Measurements from ENCODE around the gene FBXO28.

FBXO28 gene

DNA sequence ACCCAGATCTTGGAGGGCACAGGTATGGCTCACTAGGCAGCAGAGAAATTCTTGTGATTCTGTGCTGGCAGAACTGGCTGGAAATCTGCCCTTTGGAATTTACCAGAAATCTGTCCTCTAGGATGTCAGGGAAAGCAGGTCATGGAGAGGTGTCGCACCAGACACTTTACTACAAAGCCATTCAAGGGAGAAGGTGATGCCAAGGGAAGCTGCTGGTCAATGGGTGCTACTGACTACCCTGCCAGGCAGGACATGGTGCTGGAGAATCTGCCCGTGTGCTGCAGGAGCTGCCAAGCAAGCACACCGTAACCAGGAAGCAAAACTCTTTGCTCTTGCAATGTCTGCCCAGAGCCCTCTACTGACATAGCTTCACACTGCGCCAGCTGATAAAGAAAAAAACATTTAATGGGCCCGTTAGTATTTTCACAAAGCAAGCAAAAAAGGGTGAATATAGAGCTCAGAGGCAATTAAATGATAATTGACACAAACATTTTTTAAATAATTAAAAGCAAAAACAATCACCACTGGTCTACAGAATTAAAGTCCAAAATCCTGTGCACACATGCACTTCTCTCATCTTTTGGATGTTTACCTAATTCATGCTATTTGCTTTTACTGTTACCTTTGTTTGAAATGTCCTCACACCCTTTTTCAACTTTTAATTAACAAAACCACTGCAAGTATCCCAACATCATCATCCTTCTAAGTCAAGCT is 7.2 kb upstream of the FBXO28 start:
- H3K27ac ChIP-seq: no peak overlapping the region
- no peaks in the 10 kb centered on the region for H3K9me3 ChIP-seq (ENCODE audit: low read depth, low read length)
- H3K9ac ChIP-seq (ENCODE audit: insufficient read length): no peak overlapping the region
- no peaks in the 10 kb centered on the region for H3K36me3 ChIP-seq (ENCODE audit: insufficient read depth, low read length)
- DNase-seq (ENCODE audit: low read depth, low spot score): no peak
- H3K4me3 ChIP-seq: no peak overlapping the region
- TF ChIP-seq EZH2 (IDR thresholded peaks at IDR 0.05): no peak
- TF ChIP-seq FOXP2 (optimal IDR thresholded peaks at IDR 0.05; ENCODE audit: control extremely low read depth, extremely low read length, insufficient read depth): no peak
- no peak for TF ChIP-seq POLR2AphosphoS5 (IDR thresholded peaks at IDR 0.05; ENCODE audit: borderline replicate concordance, low read depth, low read length)

DNA sequence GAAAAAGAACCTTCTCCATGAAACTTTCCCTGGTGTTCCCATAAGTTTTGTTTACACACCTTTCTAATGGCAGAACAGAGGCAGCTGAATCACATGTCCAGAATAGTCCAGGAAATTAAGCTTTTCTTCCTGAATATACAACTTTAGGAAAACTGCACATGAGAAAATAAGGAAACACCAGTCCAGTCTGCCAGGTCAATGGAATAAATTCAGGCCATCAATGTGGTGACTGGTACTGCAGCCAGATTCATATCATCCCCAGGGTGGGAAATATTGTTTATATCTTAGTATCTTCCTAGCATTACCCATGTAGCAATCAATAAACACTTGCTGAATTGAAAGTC is 6.7 kb upstream of the FBXO28 start:
- Histone ChIP-seq H3K27ac (no peak overlapping the region), H3K9me3 (ENCODE audit: low read depth, low read length) (no peaks in the 10 kb centered on the region), H3K9ac (ENCODE audit: insufficient read length) (no peak overlapping the region), H3K36me3 (ENCODE audit: insufficient read depth, low read length) (no peaks in the 10 kb centered on the region), H3K4me3 (no peak overlapping the region)
- no peak for DNase-seq (ENCODE audit: low read depth, low spot score)
- TF ChIP-seq FOXP2 (optimal IDR thresholded peaks at IDR 0.05; ENCODE audit: control extremely low read depth, extremely low read length, insufficient read depth): no peak
- TF ChIP-seq EZH2 (IDR thresholded peaks at IDR 0.05): no peak
- no peak for TF ChIP-seq POLR2AphosphoS5 (IDR thresholded peaks at IDR 0.05; ENCODE audit: borderline replicate concordance, low read depth, low read length)

DNA sequence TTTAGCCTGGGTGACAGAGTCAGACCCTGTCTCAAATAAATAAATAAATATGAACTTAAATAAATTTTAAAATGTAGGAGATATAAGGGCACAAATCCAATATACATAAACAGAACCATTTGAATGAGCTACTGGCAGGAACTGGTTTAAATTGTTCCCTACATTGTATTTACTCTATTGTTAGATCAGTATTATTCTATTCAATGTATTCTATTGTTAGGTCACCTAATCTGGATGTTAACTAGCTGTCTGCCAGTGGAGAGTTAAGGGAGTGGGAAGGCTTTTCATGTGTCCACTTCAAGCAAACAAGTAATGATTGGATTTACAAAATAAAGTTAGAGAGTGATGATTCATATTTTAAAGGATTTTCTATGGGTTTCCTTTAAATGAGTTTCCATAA is 4.9 kb upstream of the FBXO28 start:
- TF ChIP-seq POLR2AphosphoS5 (IDR thresholded peaks at IDR 0.05; ENCODE audit: borderline replicate concordance, low read depth, low read length) (no peak), EZH2 (IDR thresholded peaks at IDR 0.05) (no peak), FOXP2 (optimal IDR thresholded peaks at IDR 0.05; ENCODE audit: control extremely low read depth, extremely low read length, insufficient read depth) (no peak)
- DNase-seq (ENCODE audit: low read depth, low spot score): no peak

DNA sequence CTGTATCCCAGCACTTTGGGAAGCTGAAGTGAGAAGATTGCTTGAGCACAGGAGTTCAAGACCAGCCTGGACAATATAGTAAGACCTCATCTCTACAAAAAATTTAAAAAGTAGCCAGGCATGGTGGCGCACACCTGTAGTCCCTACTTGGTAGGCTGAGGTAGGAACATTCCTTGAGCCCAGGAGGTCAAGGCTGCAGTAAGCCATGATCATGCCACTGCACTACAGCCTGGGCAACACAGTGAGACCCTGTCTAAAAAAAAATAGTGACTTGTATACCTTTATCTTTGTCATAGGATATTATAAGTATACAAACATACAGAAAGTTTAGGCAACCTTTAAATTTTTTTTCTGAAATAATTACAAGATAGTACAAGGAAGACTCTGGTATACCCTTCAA is 3.9 kb upstream of the FBXO28 start:
- no peaks in the 10 kb centered on the region for H3K9me3 ChIP-seq (ENCODE audit: low read depth, low read length)
- H3K9ac ChIP-seq (ENCODE audit: insufficient read length): no peak overlapping the region
- no peaks in the 10 kb centered on the region for H3K36me3 ChIP-seq (ENCODE audit: insufficient read depth, low read length)
- H3K4me3 ChIP-seq: no peak overlapping the region
- TF ChIP-seq POLR2AphosphoS5 (IDR thresholded peaks at IDR 0.05; ENCODE audit: borderline replicate concordance, low read depth, low read length) (no peak), FOXP2 (optimal IDR thresholded peaks at IDR 0.05; ENCODE audit: control extremely low read depth, extremely low read length, insufficient read depth) (no peak), EZH2 (IDR thresholded peaks at IDR 0.05) (no peak)
- no peak overlapping the region for H3K27ac ChIP-seq
- no peak for DNase-seq (ENCODE audit: low read depth, low spot score)

More for the DNA sequence above, 4.9 kb upstream of the FBXO28 start:
- Histone ChIP-seq H3K9me3 (ENCODE audit: low read depth, low read length) (no peaks in the 10 kb centered on the region), H3K36me3 (ENCODE audit: insufficient read depth, low read length) (no peaks in the 10 kb centered on the region), H3K27ac (no peak overlapping the region), H3K9ac (ENCODE audit: insufficient read length) (no peak overlapping the region), H3K4me3 (no peak overlapping the region)

DNA sequence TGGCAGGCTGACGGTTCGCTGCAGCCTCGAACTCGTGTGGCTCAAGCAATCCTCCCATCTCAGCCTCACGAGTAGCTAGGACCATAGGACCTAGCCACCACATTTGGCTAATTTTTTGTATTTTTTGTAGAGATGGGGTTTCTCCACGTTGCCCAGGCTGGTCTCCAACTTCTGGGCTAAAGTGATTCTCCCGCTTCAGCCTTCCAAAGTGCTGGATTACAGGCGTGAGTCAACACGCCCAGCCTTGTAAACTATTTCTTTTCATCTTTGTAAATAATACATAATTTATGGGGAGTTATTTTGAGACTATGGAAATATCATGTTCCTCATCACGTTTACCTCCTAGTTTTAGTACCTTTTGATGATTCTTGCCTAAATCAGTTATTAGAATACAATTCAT is 906 bp upstream of the FBXO28 start:
- H3K9me3 ChIP-seq (ENCODE audit: low read depth, low read length): no peaks in the 10 kb centered on the region
- H3K36me3 ChIP-seq (ENCODE audit: insufficient read depth, low read length): no peaks in the 10 kb centered on the region
- no peak overlapping the region for H3K27ac ChIP-seq
- TF ChIP-seq EZH2 (IDR thresholded peaks at IDR 0.05) (no peak), POLR2AphosphoS5 (IDR thresholded peaks at IDR 0.05; ENCODE audit: borderline replicate concordance, low read depth, low read length) (no peak), FOXP2 (optimal IDR thresholded peaks at IDR 0.05; ENCODE audit: control extremely low read depth, extremely low read length, insufficient read depth) (no peak)
- DNase-seq (ENCODE audit: low read depth, low spot score): no peak
- no peak overlapping the region for H3K9ac ChIP-seq (ENCODE audit: insufficient read length)
- H3K4me3 ChIP-seq: no peak overlapping the region

DNA sequence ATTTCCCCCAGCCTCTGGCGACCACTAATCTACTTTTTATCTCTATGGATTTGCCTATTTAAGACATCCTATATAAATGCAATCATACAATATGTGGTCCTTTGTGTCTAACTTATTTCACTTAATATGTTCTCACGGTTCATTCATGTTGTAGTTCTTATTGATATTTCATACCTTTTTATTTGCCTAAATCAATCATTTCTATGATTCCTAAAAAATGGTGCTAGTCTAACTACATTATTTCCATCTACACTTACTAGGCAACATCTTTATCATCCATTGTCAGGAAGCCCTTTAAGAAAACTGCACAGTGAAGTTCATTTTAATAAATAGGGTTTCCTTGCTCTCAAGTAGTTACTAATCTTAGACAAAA is 380 bp upstream of the FBXO28 start:
- peak overlapping the region; percentile 90 for H3K9ac ChIP-seq (ENCODE audit: insufficient read length)
- H3K27ac ChIP-seq: 0 out of 2 replicates have a peak overlapping the region, but pooled peaks have one; percentile 13
- TF ChIP-seq POLR2AphosphoS5 (IDR thresholded peaks at IDR 0.05; ENCODE audit: borderline replicate concordance, low read depth, low read length): no peak
- TF ChIP-seq EZH2 (IDR thresholded peaks at IDR 0.05): no peak
- TF ChIP-seq FOXP2 (optimal IDR thresholded peaks at IDR 0.05; ENCODE audit: control extremely low read depth, extremely low read length, insufficient read depth): no peak
- H3K4me3 ChIP-seq: peak overlapping the region; percentile 86
- DNase-seq (ENCODE audit: low read depth, low spot score): no peak
- no peaks in the 10 kb centered on the region for H3K9me3 ChIP-seq (ENCODE audit: low read depth, low read length)
- H3K36me3 ChIP-seq (ENCODE audit: insufficient read depth, low read length): no peaks in the 10 kb centered on the region

DNA sequence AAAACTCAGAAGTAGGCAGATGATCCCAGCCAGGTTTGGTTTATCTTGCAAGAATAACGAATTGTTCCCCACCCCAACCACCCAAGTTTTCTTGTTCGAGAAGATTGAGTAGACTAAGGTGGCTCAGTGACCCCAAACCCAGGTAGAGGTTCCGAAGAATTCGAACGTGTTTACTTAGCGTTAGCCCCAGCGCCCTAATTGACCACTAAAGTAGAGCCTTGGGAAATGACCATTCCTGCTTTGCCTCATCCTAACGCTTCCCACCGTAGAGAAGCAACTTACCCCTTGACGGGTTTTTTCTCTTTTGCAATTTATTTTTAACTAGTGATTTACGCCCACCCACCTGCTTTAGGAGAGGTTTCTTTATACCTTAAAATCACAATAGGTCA is 870 bp downstream of the FBXO28 start:
- Histone ChIP-seq H3K4me3 (peak overlapping the region; percentile 86), H3K27ac (peak overlapping the region; percentile 43; the same call in 1 of the 2 replicates), H3K9ac (ENCODE audit: insufficient read length) (peak overlapping the region; percentile 90), H3K9me3 (ENCODE audit: low read depth, low read length) (no peaks in the 10 kb centered on the region), H3K36me3 (ENCODE audit: insufficient read depth, low read length) (peaks cover 5% of the 10 kb centered on the region; the same call in 1 of the 2 replicates)
- TF ChIP-seq POLR2AphosphoS5 (IDR thresholded peaks at IDR 0.05; ENCODE audit: borderline replicate concordance, low read depth, low read length): no peak
- TF ChIP-seq FOXP2 (optimal IDR thresholded peaks at IDR 0.05; ENCODE audit: control extremely low read depth, extremely low read length, insufficient read depth): no peak
- no peak for TF ChIP-seq EZH2 (IDR thresholded peaks at IDR 0.05)
- no peak for DNase-seq (ENCODE audit: low read depth, low spot score)

DNA sequence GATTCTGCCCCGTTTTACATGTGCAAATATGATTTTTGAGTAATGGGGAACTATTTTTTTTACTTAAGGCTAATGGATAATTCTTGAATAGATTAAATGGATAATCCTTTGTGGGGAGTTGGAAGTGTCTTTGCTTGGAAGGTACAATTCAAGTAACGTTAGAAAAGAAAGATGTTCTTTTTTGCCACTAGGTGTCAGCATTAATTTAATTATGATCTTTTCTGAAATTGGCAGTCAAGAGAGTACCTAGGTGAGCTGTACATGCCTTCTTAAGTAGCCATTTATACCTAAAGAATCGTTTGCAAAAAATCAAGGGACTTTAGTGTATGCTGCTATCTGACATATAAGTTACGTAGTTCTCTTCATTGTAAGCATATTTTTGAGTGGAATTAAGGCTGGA is 2.2 kb downstream of the FBXO28 start:
- H3K9ac ChIP-seq (ENCODE audit: insufficient read length): peak overlapping the region; percentile 90
- peak overlapping the region; percentile 86 for H3K4me3 ChIP-seq

More for the DNA sequence above, 2.2 kb downstream of the FBXO28 start:
- no peaks in the 10 kb centered on the region for H3K9me3 ChIP-seq (ENCODE audit: low read depth, low read length)
- H3K27ac ChIP-seq: no peak overlapping the region
- H3K36me3 ChIP-seq (ENCODE audit: insufficient read depth, low read length): peaks cover 11% of the 10 kb centered on the region; the same call in 1 of the 2 replicates
- TF ChIP-seq POLR2AphosphoS5 (IDR thresholded peaks at IDR 0.05; ENCODE audit: borderline replicate concordance, low read depth, low read length) (no peak), FOXP2 (optimal IDR thresholded peaks at IDR 0.05; ENCODE audit: control extremely low read depth, extremely low read length, insufficient read depth) (no peak), EZH2 (IDR thresholded peaks at IDR 0.05) (no peak)
- peak; percentile 37 for DNase-seq (ENCODE audit: low read depth, low spot score)

Data from SK-N-MC (cell line).